Thyroid gland (tissue), 4 donors: Measurements from ENCODE around the gene PXN. TPM values are rescaled to one million over a fixed set of nuclear protein-coding genes. Genes with fewer than 3 reads are reported as not detected.
"Not testable (repeated sequence)": the region's sequence is repeated elsewhere in the genome, so short reads cannot be mapped to it uniquely, and the experiment has no call there.

Source experiments
- DNase-seq, 2 donors: peaks; one replicate each; pipeline ENCODE4 v3.0.0-alpha.2; 2019
- H3K27ac ChIP-seq, 3 donors: fragments of 200-600 bp; sonication (generic); 1 replicate in 2 of 3; 2 replicates in 1 of 3; pipeline ENCODE4 v1.5.1; 2016 to 2019; ENCODE audit warnings: mild to moderate bottlenecking in 1 of 3, moderate library complexity in 1 of 3
- H3K27me3 ChIP-seq: fragments of 200-600 bp; sonication (generic); one replicate; pipeline ENCODE4 v1.5.1; 2019
- H3K36me3 ChIP-seq, 2 donors: fragments of 200-600 bp; sonication (generic); one replicate each; pipeline ENCODE4 v1.5.1; 2016 to 2019
- H3K4me1 ChIP-seq, 2 donors: fragments of 200-600 bp; sonication (generic); one replicate each; pipeline ENCODE4 v1.5.1; 2017 to 2019
- H3K4me3 ChIP-seq, 3 donors: fragments of 200-600 bp; sonication (generic); replicated peaks in 1 of 3; 1 replicate in 2 of 3; 2 replicates in 1 of 3; pipeline ENCODE4 v1.5.1; 2016; ENCODE audit warnings: mild to moderate bottlenecking in 1 of 3
- H3K9me3 ChIP-seq: fragments of 200-600 bp; sonication (generic); one replicate; pipeline ENCODE4 v1.5.1; 2017
- POLR2A ChIP-seq, 2 donors: fragments of 450-650 bp; IDR thresholded peaks; one replicate each; pipeline ENCODE4 v1.6.1; 2017; ENCODE audit warnings: antibody characterized with exemption in 2 of 2, mild to moderate bottlenecking in 2 of 2, moderate library complexity in 1 of 2
- WGBS, 2 donors: methylation state at CpG; one replicate each; pipeline ENCODE4 v1.1.5; 2017; 5-methylcytosine and 5-hydroxymethylcytosine counted together
- intact Hi-C: fragments of 100-400 bp; cut with DNase I; formaldehyde crosslinking; loops from one replicate; pipeline ENCODE4 v1.15.1; 2023
- total RNA-seq, 4 donors: library from RNA; depleted of rRNA; stranded (reverse); fragments of >200 nt; gene quantifications; one replicate each; pipeline ENCODE4 v1.2.3, GENCODE V29; 2016
- TF ChIP-seq, protein P1 (sequence below), 6 experiments: fragments of 200-600 bp in 3 of 6; fragments of 450-650 bp in 3 of 6; sonication (generic) in 3 of 6; IDR thresholded peaks; one replicate each; pipeline ENCODE4 v1.5.1; 2016 to 2019; ENCODE audit warnings: antibody characterized with exemption in 6 of 6, mild to moderate bottlenecking in 2 of 6, inconsistent platforms in 1 of 6, moderate library complexity in 1 of 6

PXN gene
- total RNA-seq, 4 donors from 2014 or later: 61.7 to 95.5 (median 82.7) TPM

DNA sequence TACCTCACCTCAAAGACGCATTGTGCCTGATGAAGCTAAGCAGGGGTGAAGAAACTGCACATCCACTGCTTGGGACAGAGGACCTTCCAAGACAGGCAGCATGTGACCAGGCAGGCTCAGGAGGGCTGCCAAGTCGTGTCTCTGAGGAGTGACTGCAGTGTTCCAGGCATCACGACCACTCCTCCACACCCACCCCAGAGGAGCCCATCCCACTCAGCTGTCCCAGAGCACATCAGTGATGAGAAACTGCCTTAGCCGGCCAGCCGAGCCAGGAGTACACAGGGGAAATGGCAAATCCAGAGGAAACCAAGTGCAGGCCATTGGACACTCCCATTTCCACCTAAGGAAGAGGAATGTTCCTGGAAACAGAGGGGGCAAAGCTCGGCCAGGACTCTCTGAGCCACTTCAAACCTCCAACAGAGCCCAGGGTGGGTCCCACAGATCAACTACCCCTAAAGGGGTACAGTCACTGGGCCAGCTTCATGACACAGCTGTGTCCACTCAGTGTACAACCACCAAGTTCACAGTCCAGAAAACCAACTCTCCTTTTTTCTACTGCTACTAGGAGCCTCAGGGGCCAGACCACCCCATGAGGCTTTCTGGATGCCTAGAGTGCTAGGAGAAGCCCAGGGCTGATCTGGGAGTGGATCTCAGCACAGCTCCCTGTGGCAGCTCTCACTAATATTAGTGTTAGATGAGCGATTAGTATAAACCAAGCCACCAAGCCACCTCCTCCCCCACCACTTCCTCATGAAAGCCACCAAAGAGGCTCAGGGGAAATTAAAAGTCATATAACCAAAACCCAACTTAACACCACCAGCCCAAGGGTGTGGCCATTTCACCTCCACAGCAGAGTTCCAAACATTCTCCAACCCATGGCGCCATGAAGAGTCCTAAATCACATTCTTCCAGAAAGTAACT, 15.4 kb downstream of the PXN start:
- DNase-seq: peak; percentile 50 to 52
- TF ChIP-seq, protein P1, sequence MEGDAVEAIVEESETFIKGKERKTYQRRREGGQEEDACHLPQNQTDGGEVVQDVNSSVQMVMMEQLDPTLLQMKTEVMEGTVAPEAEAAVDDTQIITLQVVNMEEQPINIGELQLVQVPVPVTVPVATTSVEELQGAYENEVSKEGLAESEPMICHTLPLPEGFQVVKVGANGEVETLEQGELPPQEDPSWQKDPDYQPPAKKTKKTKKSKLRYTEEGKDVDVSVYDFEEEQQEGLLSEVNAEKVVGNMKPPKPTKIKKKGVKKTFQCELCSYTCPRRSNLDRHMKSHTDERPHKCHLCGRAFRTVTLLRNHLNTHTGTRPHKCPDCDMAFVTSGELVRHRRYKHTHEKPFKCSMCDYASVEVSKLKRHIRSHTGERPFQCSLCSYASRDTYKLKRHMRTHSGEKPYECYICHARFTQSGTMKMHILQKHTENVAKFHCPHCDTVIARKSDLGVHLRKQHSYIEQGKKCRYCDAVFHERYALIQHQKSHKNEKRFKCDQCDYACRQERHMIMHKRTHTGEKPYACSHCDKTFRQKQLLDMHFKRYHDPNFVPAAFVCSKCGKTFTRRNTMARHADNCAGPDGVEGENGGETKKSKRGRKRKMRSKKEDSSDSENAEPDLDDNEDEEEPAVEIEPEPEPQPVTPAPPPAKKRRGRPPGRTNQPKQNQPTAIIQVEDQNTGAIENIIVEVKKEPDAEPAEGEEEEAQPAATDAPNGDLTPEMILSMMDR (IDR thresholded peaks at IDR 0.05): no peak
- TF ChIP-seq POLR2A (IDR thresholded peaks at IDR 0.05): no peak
- H3K4me3 ChIP-seq: no peak overlapping the region
- H3K4me1 ChIP-seq: peaks cover 35 to 58% of the 10 kb centered on the region in 2 donors
- H3K27ac ChIP-seq: peak overlapping the region; percentile 63 to 82 (median 70)
- 43 to 57% methylated on average over 6 to 8 of the region's 8 CpGs for WGBS, 2 donors
- H3K36me3 ChIP-seq: no peaks in the 10 kb centered on the region
- H3K27me3 ChIP-seq: no peaks in the 10 kb centered on the region
- intact Hi-C loops: no loop called here
- H3K9me3 ChIP-seq: no peaks in the 10 kb centered on the region

DNA sequence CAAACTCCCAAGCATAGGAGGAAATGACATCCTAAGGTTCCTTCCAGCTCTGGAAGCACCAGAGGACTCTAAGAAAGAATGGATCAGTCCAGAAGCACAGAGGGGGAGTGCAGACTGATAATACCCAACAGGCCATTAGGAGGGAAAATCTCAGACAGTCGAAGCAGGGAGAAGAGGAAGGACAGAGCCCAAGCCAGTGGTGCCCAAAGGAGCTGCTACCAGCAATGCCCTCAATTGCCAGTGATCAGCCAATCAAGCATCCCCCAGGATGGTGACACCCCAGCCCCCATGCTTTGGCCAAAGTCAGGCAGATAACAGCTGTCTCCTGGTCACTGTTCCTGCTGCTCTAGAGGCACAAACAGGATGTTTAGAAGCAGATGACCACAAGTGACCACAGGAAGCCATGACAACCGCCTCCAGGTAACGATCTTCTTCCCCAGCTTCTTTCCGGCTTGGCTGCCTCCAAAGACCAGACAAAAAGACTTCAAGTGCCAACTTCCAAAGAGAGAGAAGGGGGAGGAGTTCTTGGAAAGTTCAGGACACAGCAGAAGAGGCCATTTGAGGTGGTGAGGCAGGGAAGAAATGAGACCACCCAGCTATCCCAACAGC, 16.2 kb downstream of the PXN start:
- TF ChIP-seq, protein P1 (IDR thresholded peaks at IDR 0.05): no peak
- no peak for TF ChIP-seq POLR2A (IDR thresholded peaks at IDR 0.05)
- peak overlapping the region; percentile 23 to 82 (median 70) for H3K27ac ChIP-seq
- no peaks in the 10 kb centered on the region for H3K36me3 ChIP-seq
- peaks cover 35 to 56% of the 10 kb centered on the region in 2 donors for H3K4me1 ChIP-seq
- 60 to 74% methylated on average over 4 of the region's 4 CpGs for WGBS, 2 donors
- no peak for DNase-seq
- no peaks in the 10 kb centered on the region for H3K9me3 ChIP-seq
- intact Hi-C loops: no loop called here
- H3K27me3 ChIP-seq: no peaks in the 10 kb centered on the region
- no peak overlapping the region for H3K4me3 ChIP-seq

DNA sequence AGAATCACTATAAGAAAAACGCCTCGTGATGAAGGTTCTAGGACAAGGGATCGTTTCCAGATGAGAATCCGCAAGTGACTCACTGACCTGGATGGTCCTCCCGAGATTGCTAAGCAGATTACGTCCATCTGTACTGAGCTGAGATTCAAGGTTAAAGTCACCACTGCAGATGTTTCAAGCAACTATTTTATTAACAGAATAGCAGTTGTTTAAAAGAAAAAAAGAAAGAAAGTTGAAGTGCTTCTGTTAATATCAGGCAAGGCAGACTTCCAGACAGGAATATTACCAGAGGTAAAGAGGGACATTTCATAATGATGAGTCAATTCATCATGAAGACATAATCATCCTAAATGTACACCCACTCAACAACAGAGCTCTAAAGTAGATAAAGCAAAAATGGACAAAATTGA, 17.9 kb downstream of the PXN start:
- no peaks in the 10 kb centered on the region for H3K36me3 ChIP-seq
- WGBS, 2 donors: 65 to 75% methylated on average over 6 of the region's 6 CpGs
- DNase-seq: no peak
- TF ChIP-seq, protein P1 (IDR thresholded peaks at IDR 0.05): no peak
- no peak for TF ChIP-seq POLR2A (IDR thresholded peaks at IDR 0.05)
- intact Hi-C loops: no loop called here
- H3K27me3 ChIP-seq: no peaks in the 10 kb centered on the region
- H3K4me3 ChIP-seq: no peak overlapping the region
- no peaks in the 10 kb centered on the region for H3K9me3 ChIP-seq
- peaks cover 41 to 49% of the 10 kb centered on the region in 2 donors for H3K4me1 ChIP-seq
- peak overlapping the region in 2 of 3 donors; percentile 62 to 82 for H3K27ac ChIP-seq

DNA sequence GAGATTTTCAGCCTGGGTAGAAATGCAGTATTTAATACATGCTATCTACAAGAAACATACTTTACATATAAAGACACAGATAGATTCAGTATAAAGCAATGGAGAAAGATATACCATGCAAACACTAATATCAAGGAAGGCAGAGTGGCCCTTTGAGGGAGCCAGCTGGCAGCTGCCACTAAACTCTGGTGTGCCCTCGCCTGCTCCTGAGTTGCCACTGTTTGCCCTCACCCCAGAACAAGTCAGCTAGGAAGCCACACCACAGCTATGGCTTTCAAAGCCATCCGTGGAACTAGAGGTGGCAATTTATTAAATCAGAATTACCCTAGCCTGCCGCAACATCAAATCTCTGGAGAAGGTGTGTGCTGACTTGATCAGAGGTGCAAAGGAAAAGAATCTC, 18.3 kb downstream of the PXN start:
- Histone ChIP-seq H3K36me3 (no peaks in the 10 kb centered on the region), H3K27ac (peak overlapping the region; percentile 33 to 82 (median 62)), H3K4me1 (peaks cover 42 to 46% of the 10 kb centered on the region in 2 donors), H3K9me3 (no peaks in the 10 kb centered on the region), H3K27me3 (no peaks in the 10 kb centered on the region), H3K4me3 (no peak overlapping the region)
- TF ChIP-seq, protein P1 (IDR thresholded peaks at IDR 0.05): no peak
- no peak for TF ChIP-seq POLR2A (IDR thresholded peaks at IDR 0.05)
- WGBS, 2 donors: 86 to 90% methylated on average over 3 of the region's 3 CpGs
- intact Hi-C loops: no loop called here
- no peak for DNase-seq

DNA sequence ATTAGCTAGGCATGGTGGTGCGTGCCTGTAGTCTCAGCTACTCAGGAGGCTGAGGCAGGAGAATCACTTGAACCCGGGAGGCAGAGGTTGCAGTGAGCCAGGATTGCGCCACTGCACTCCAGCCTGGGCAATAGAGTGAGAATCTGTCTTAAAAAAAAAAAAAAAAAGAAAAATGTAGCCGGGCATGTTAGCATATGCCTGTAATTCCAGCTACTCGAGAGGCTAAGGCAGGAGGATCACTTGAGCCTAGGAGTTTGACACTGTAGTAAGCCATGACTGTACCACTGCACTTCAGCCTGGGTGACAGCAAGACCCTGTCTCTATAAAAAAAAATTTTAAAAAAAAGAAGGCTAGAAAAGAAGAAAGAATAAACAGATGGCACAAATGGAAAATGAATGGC, 18.8 kb downstream of the PXN start:
- H3K36me3 ChIP-seq, H3K27me3 ChIP-seq, DNase-seq, intact Hi-C loops, H3K9me3 ChIP-seq, H3K4me3 ChIP-seq: not testable (repeated sequence)
- Histone ChIP-seq H3K4me1 (peaks cover 44% of the 10 kb centered on the region in 2 donors), H3K27ac (peak overlapping the region in 2 of 3 donors; percentile 33 to 82)
- WGBS, 2 donors: 69 to 81% methylated on average over 5 of the region's 5 CpGs
